Adrenal gland (tissue), 12 donors: ENCODE measurements around the gene PDCD7. TPM values are rescaled to one million over a fixed set of nuclear protein-coding genes. Genes with fewer than 3 reads are reported as not detected.
A peak's percentile ranks its signal among the peaks of the same experiment; 100 is the strongest.

ENCODE experiments used
- DNase-seq, 7 donors: peaks; one replicate each; pipeline ENCODE4 v3.0.0-alpha.2; 2019 to 2020
- H3K27ac ChIP-seq, 5 donors: fragments of 200-600 bp; sonication (generic) in 4 of 5; 1 replicate in 3 of 5; 2 replicates in 2 of 5; pipeline versions ENCODE4 v1.5.1 to v1.8.0; 2016 to 2020; ENCODE audit warnings: mild to moderate bottlenecking in 1 of 5
- H3K27me3 ChIP-seq: fragments of 200-600 bp; 2 replicates; pipeline ENCODE4 v1.8.0; 2021
- H3K36me3 ChIP-seq, 2 donors: fragments of 200-600 bp; replicated peaks in 1 of 2; 1 replicate in 1 of 2; 2 replicates in 1 of 2; pipeline versions ENCODE4 v1.5.1 to v1.8.0; 2018 to 2022
- H3K4me1 ChIP-seq, 2 donors: fragments of 200-600 bp; replicated peaks in 1 of 2; 1 replicate in 1 of 2; 2 replicates in 1 of 2; pipeline versions ENCODE4 v1.5.1 to v1.8.0; 2018 to 2021
- H3K4me3 ChIP-seq, 4 donors: fragments of 200-600 bp; sonication (generic) in 3 of 4; one replicate each; pipeline ENCODE4 v1.5.1; 2016 to 2018
- H3K9me3 ChIP-seq, 3 donors: fragments of 200-600 bp; sonication (generic) in 1 of 3; replicated peaks in 1 of 3; 1 replicate in 2 of 3; 2 replicates in 1 of 3; pipeline versions ENCODE4 v1.5.1 to v1.8.0; 2016 to 2021
- POLR2A ChIP-seq, 2 donors: fragments of 450-650 bp; IDR thresholded peaks; one replicate each; pipeline ENCODE4 v1.6.1; 2017; ENCODE audit warnings: antibody characterized with exemption in 2 of 2, mild to moderate bottlenecking in 2 of 2, moderate library complexity in 1 of 2
- WGBS, 4 donors: extraction: QIAGEN DNeasy Blood & Tissue Kit in 2 of 4; methylation state at CpG; one replicate each; pipeline versions ENCODE4 v1.1.5 to v1.1.7; 2013 to 2017; 5-methylcytosine and 5-hydroxymethylcytosine counted together
- intact Hi-C, 2 donors: fragments of 100-400 bp; cut with DNase I; formaldehyde crosslinking; loops; one replicate each; pipeline versions ENCODE4 v1.14.1 to v1.15.0; 2022 to 2023
- polyA plus RNA-seq, 3 donors: library from polyadenylated mRNA; stranded (reverse); fragments of 200-250 nt in 2 of 3; fragments of 350-450 nt in 1 of 3; fragmentation: Illumina TruSeq in 1 of 3; extraction: RNeasy Lipid Tissue Mini Kit (QIAGEN cat#74804) in 1 of 3; gene quantifications; one replicate each; pipeline ENCODE4 v1.2.3, GENCODE V29; 2013 to 2014
- total RNA-seq, 9 donors: library from RNA; depleted of rRNA in 4 of 9; stranded (reverse); fragments of >200 nt in 4 of 9; fragments of 120-200 nt in 1 of 9; fragmentation: NEBNext Ultra II Directional in 1 of 9; extraction: Animal tissue kit (Norgen Biotek cat#: 25700) in 1 of 9; gene quantifications; one replicate each; pipeline versions ENCODE4 v1.1.0 to v1.2.4, GENCODE V29; 2013 to 2023
- TF ChIP-seq, protein P1 (sequence below), 6 experiments: fragments of 450-650 bp in 4 of 6; fragments of 200-600 bp in 2 of 6; sonication (generic) in 1 of 6; IDR thresholded peaks; 1 replicate in 5 of 6; 2 replicates in 1 of 6; pipeline versions ENCODE4 v1.5.1 to v1.8.0; 2016 to 2021; ENCODE audit warnings: antibody characterized with exemption in 6 of 6, mild to moderate bottlenecking in 2 of 6, moderate library complexity in 1 of 6
- donor health status: healthy with polysubstance abuse.
- donor health status: Bipolar disorder and iron deficiency.
- donor health status: DM: yes; HTN: yes; CAD: no.
- donor health status: DM: no; HTN: no; CAD: no.
- donor health status: DM: no; HTN: no; CAD: no.
- donor health status: DM: yes; HTN: yes; CAD: no.

The PDCD7 gene
- total and polyA plus RNA-seq, 12 donors: 9.8 to 121 (median 18.9) TPM

DNA sequence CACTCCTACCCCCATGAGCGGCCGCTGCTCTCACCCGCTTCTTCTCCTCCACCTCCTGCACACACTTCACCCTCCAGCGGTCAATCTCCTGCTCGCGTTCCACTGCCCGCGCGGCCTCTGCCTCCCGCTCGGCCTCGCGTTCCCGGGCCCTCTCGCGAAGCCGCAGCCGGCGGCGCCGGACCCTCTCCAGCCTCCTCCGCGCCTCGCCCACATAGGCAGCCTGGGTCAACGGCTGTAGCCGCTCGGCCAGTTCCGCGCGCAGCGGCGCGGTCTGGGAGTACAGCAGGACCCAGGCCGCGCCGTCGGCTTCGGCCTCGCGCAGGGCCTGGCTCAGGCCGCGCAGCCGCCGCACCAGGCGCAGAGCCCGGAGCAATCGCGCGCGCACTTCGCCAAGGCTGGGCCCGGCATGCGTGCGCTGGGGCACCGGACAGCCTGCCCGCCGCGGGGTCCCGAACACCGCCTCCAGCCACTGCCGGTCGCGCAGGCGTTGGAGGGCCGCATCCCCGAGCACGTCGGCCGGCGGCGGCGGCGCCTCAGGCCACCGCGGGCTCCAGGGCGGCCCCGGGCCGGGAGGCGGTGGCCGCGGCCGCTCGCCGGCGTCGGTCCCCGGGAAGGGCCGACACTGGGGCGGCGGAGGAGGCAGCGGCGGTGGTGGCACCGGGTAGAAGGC is 595 bp downstream of the PDCD7 start:
- 0 to 1% (median 0%) methylated on average over 21 to 93 of the region's 93 CpGs for WGBS, 4 donors
- intact Hi-C loops: no loop called here

DNA sequence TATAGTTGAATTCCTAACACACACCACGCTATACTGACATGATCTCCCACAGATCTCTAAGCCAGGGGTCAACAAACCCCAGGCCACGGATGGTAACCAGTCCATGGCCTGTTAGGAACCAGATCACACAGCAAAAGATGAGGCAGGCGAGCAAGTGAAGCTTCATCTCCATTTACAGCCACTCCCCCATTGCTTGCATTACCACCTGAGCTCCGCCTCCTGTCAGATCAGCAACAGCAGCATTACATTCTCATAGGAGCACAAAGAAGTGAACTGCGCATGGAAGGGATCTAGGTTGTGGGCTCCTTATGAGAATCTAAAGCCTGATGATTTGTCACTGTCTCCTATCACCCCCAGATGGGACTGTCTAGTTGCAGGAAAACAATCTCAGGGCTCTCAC is 2.7 kb downstream of the PDCD7 start:
- Histone ChIP-seq H3K36me3 (peaks cover 0 to 39% of the 10 kb centered on the region in 2 donors), H3K27ac (no peak overlapping the region), H3K4me1 (peaks cover 10 to 21% of the 10 kb centered on the region in 2 donors), H3K9me3 (no peaks in the 10 kb centered on the region), H3K4me3 (no peak overlapping the region), H3K27me3 (no peaks in the 10 kb centered on the region)
- DNase-seq: no peak
- TF ChIP-seq, protein P1, sequence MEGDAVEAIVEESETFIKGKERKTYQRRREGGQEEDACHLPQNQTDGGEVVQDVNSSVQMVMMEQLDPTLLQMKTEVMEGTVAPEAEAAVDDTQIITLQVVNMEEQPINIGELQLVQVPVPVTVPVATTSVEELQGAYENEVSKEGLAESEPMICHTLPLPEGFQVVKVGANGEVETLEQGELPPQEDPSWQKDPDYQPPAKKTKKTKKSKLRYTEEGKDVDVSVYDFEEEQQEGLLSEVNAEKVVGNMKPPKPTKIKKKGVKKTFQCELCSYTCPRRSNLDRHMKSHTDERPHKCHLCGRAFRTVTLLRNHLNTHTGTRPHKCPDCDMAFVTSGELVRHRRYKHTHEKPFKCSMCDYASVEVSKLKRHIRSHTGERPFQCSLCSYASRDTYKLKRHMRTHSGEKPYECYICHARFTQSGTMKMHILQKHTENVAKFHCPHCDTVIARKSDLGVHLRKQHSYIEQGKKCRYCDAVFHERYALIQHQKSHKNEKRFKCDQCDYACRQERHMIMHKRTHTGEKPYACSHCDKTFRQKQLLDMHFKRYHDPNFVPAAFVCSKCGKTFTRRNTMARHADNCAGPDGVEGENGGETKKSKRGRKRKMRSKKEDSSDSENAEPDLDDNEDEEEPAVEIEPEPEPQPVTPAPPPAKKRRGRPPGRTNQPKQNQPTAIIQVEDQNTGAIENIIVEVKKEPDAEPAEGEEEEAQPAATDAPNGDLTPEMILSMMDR (IDR thresholded peaks at IDR 0.05): no peak
- TF ChIP-seq POLR2A (IDR thresholded peaks at IDR 0.05): no peak
- intact Hi-C loops: no loop called here
- 79 to 100% (median 87%) methylated on average over 3 to 5 of the region's 5 CpGs for WGBS, 4 donors

More for the DNA sequence above, 595 bp downstream of the PDCD7 start:
- peak; percentile 35 to 58 (median 43) for DNase-seq
- TF ChIP-seq POLR2A (IDR thresholded peaks at IDR 0.05): peak; percentile 17 to 37
- TF ChIP-seq, protein P1 (IDR thresholded peaks at IDR 0.05): peak in 2 of 6 experiments; percentile 15 to 21
- Histone ChIP-seq H3K4me3 (peak overlapping the region; percentile 37 to 87 (median 78)), H3K27me3 (no peaks in the 10 kb centered on the region), H3K36me3 (peaks cover 0 to 22% of the 10 kb centered on the region in 2 donors), H3K4me1 (peaks cover 10 to 21% of the 10 kb centered on the region in 2 donors), H3K27ac (peak overlapping the region; percentile 65 to 92 (median 89)), H3K9me3 (no peaks in the 10 kb centered on the region)

GRCh38 chr15:65115542-65115941 is 18.1 kb downstream of the PDCD7 start:
- no peaks in the 10 kb centered on the region for H3K27me3 ChIP-seq
- intact Hi-C loops: no loop called here

DNA sequence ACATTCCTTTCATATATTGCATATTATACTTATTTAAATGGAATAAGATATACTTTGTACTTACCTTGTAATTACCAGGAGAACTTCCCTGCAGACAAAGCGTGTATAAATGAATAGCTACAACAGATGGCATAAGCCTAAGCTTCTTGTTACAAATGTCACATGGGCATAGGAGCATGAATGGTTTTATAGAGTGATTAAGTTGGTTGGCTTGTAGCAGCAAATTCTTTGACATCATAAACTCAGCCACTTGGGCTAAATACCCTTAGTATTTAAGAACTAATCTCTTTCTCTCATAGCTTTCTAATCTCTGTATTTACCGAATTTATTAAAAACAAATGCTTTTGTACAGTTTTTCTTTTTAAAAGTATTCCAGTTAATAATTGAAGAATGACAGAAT is 18.5 kb downstream of the PDCD7 start, which contains the start of gene UBAP1L:
TSS of gene UBAP1L (minus strand) at position 115 of the 400 bp plus-strand sequence. CDS start 8,985 bp downstream, outside the sequence.
- intact Hi-C loops: no loop called here
- Histone ChIP-seq H3K27ac (no peak within 1 kb of the TSS), H3K9me3 (no peaks in the 10 kb centered on the region), H3K36me3 (peaks cover 0 to 79% of the 10 kb centered on the region in 2 donors), H3K4me1 (no peaks in the 10 kb centered on the region), H3K4me3 (no peak within 1 kb of the TSS), H3K27me3 (no peaks in the 10 kb centered on the region)
- WGBS, 4 donors: 90 to 95% (median 91%) methylated on average over 2 of the region's 2 CpGs
- no peak for DNase-seq
- TF ChIP-seq POLR2A (IDR thresholded peaks at IDR 0.05): no peak
- TF ChIP-seq, protein P1 (IDR thresholded peaks at IDR 0.05): no peak

More at GRCh38 chr15:65115542-65115941, 18.1 kb downstream of the PDCD7 start:
- Histone ChIP-seq H3K4me3 (no peak overlapping the region), H3K27ac (no peak overlapping the region), H3K36me3 (peaks cover 0 to 81% of the 10 kb centered on the region in 2 donors), H3K4me1 (no peaks in the 10 kb centered on the region), H3K9me3 (no peaks in the 10 kb centered on the region)
- TF ChIP-seq, protein P1 (IDR thresholded peaks at IDR 0.05): no peak
- TF ChIP-seq POLR2A (IDR thresholded peaks at IDR 0.05): no peak
- no peak for DNase-seq
- WGBS, 4 donors: 82 to 89% (median 84%) methylated on average over 5 of the region's 5 CpGs
